ENCODE data around the gene CSTPP1. TPM values are rescaled to one million over a fixed set of nuclear protein-coding genes. Genes with fewer than 3 reads are reported as not detected.

CSTPP1 gene
- total RNA-seq, 3 donors from 2014 or later (not counting 1 experiment from before 2014, with no cell fraction given) = 16.2 to 17.8 (median 16.9) TPM

GRCh38 chr11:47125083-47125482, 188.5 kb downstream of the CSTPP1 start:
- no peak overlapping the region for H3K4me3 ChIP-seq (ENCODE audit: low read length)
- WGBS (ENCODE audit: insufficient coverage) = 89% methylated on average over 5 of the region's 7 CpGs
- H3K27me3 ChIP-seq (ENCODE audit: control insufficient read depth, insufficient read depth, low read length) = no peaks in the 10 kb centered on the region
- intact Hi-C loops (cut with micrococcal nuclease) = no loop called here
- no peaks in the 10 kb centered on the region for H3K4me1 ChIP-seq (ENCODE audit: control insufficient read depth, insufficient read depth, low read length)
- Mint-ChIP-seq H3K4me3 (no peak overlapping the region), H3K9me3 (no peaks in the 10 kb centered on the region), H3K27ac (no peak overlapping the region), H3K27me3 (ENCODE audit: low read depth in 2 of 2) (no peaks in the 10 kb centered on the region), H3K4me1 (no peaks in the 10 kb centered on the region), H3K36me3 (no peaks in the 10 kb centered on the region)
- no peaks in the 10 kb centered on the region for H3K36me3 ChIP-seq (ENCODE audit: control insufficient read depth, insufficient read depth, low read length)
- no peak overlapping the region for H3K27ac ChIP-seq (ENCODE audit: low read length)
- no peaks in the 10 kb centered on the region for H3K9me3 ChIP-seq (ENCODE audit: control insufficient read depth, insufficient read depth, low read length)
- DNase-seq (no peak), ATAC-seq (no peak)
- TF ChIP-seq CTCF (IDR thresholded peaks at IDR 0.05) = no peak

DNA sequence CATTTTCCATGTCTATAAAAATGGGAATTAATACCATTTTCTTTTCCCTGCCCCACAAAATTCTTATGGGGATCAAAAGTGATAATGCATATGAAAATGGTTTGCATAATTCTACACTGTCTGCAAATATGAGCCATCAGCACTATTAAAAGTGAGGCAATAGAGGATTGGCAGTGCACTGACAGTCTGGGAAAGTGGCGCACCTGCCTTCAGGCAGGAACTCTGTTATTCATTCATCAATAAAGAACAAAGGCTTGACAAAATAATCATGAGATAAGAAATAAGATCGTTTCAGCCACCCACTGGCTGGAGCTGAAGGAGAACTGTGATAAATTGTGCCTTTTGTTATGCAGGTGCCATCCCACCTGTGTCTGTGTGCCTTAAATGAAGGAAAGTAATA, 190.7 kb downstream of the CSTPP1 start:
- H3K27me3 ChIP-seq (ENCODE audit: control insufficient read depth, insufficient read depth, low read length) = no peaks in the 10 kb centered on the region
- no peak for TF ChIP-seq CTCF (IDR thresholded peaks at IDR 0.05)
- no peaks in the 10 kb centered on the region for H3K27me3 Mint-ChIP-seq (ENCODE audit: low read depth in 2 of 2)

GRCh38 chr11:47130543-47130942, 194.0 kb downstream of the CSTPP1 start:
- H3K36me3 ChIP-seq (ENCODE audit: control insufficient read depth, insufficient read depth, low read length) = no peaks in the 10 kb centered on the region
- 100% methylated on average over 3 of the region's 3 CpGs for WGBS (ENCODE audit: insufficient coverage)
- H3K9me3 ChIP-seq (ENCODE audit: control insufficient read depth, insufficient read depth, low read length) = no peaks in the 10 kb centered on the region
- no peaks in the 10 kb centered on the region for H3K9me3 Mint-ChIP-seq
- H3K4me3 ChIP-seq (ENCODE audit: low read length) = no peak overlapping the region
- no peaks in the 10 kb centered on the region for H3K4me1 Mint-ChIP-seq
- no peaks in the 10 kb centered on the region for H3K36me3 Mint-ChIP-seq
- no peaks in the 10 kb centered on the region for H3K27me3 ChIP-seq (ENCODE audit: control insufficient read depth, insufficient read depth, low read length)
- no peaks in the 10 kb centered on the region for H3K4me1 ChIP-seq (ENCODE audit: control insufficient read depth, insufficient read depth, low read length)
- H3K27ac Mint-ChIP-seq = no peak overlapping the region
- no peak overlapping the region for H3K4me3 Mint-ChIP-seq
- TF ChIP-seq CTCF (IDR thresholded peaks at IDR 0.05) = no peak
- ATAC-seq (no peak), DNase-seq (no peak)
- no peaks in the 10 kb centered on the region for H3K27me3 Mint-ChIP-seq (ENCODE audit: low read depth in 2 of 2)
- no peak overlapping the region for H3K27ac ChIP-seq (ENCODE audit: low read length)
- intact Hi-C loops (cut with micrococcal nuclease) = no loop called here

More for the DNA sequence above, 190.7 kb downstream of the CSTPP1 start:
- Histone ChIP-seq H3K9me3 (ENCODE audit: control insufficient read depth, insufficient read depth, low read length) (no peaks in the 10 kb centered on the region), H3K27ac (ENCODE audit: low read length) (no peak overlapping the region), H3K4me3 (ENCODE audit: low read length) (no peak overlapping the region), H3K4me1 (ENCODE audit: control insufficient read depth, insufficient read depth, low read length) (no peaks in the 10 kb centered on the region), H3K36me3 (ENCODE audit: control insufficient read depth, insufficient read depth, low read length) (no peaks in the 10 kb centered on the region)
- intact Hi-C loops (cut with micrococcal nuclease) = no loop called here
- H3K9me3 Mint-ChIP-seq = no peaks in the 10 kb centered on the region
- no peak overlapping the region for H3K27ac Mint-ChIP-seq
- H3K4me3 Mint-ChIP-seq = no peak overlapping the region
- no peaks in the 10 kb centered on the region for H3K4me1 Mint-ChIP-seq
- no peaks in the 10 kb centered on the region for H3K36me3 Mint-ChIP-seq
- DNase-seq (no peak), ATAC-seq (no peak)
- 80% methylated on average over 2 of the region's 2 CpGs for WGBS (ENCODE audit: insufficient coverage)

DNA sequence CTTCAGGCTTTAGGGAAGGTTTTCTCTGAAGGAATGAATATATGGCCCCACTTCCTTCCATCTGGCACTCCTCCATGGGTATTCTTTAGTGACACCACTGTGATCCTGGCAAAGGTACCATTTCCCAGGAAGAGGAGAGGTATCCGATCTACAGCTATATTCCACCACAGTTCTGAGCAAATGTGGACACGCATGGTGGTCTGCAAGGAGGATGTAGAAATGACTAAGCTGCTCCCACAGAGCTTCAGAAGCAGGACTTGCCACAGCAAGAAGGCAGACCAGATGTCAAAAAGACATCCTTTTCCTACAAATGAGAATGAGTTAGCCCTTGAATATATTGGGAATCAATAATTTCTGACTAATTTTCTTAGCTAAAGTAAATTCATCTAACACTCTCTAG, 194.6 kb downstream of the CSTPP1 start:
- no peaks in the 10 kb centered on the region for H3K4me1 Mint-ChIP-seq
- H3K36me3 Mint-ChIP-seq = no peaks in the 10 kb centered on the region
- Histone ChIP-seq H3K27me3 (ENCODE audit: control insufficient read depth, insufficient read depth, low read length) (no peaks in the 10 kb centered on the region), H3K4me1 (ENCODE audit: control insufficient read depth, insufficient read depth, low read length) (no peaks in the 10 kb centered on the region), H3K9me3 (ENCODE audit: control insufficient read depth, insufficient read depth, low read length) (no peaks in the 10 kb centered on the region), H3K27ac (ENCODE audit: low read length) (no peak overlapping the region), H3K4me3 (ENCODE audit: low read length) (no peak overlapping the region), H3K36me3 (ENCODE audit: control insufficient read depth, insufficient read depth, low read length) (no peaks in the 10 kb centered on the region)
- H3K27ac Mint-ChIP-seq = no peak overlapping the region
- no peaks in the 10 kb centered on the region for H3K27me3 Mint-ChIP-seq (ENCODE audit: low read depth in 2 of 2)
- 80% methylated on average over 1 of the region's 2 CpGs for WGBS (ENCODE audit: insufficient coverage)
- TF ChIP-seq CTCF (IDR thresholded peaks at IDR 0.05) = no peak
- no peaks in the 10 kb centered on the region for H3K9me3 Mint-ChIP-seq
- DNase-seq (no peak), ATAC-seq (no peak)
- intact Hi-C loops (cut with micrococcal nuclease) = no loop called here
- no peak overlapping the region for H3K4me3 Mint-ChIP-seq
